SK-N-SH (cell line): Measurements from ENCODE around the gene PPP1R27. TPM values are rescaled to one million over a fixed set of nuclear protein-coding genes. Genes with fewer than 3 reads are reported as not detected.

Experiments used
- CTCF ChIA-PET: fragments of 300-600, 350-600 bp; formaldehyde crosslinking; extraction: SDS; loops from one replicate; lab custom pipeline; 2021; lab: Yijun Ruan, JAX
- POLR2A ChIA-PET: fragments of 350-600 bp; sonication (Branson Sonifier 250); formaldehyde crosslinking; extraction: SDS; loops from one replicate; lab custom pipeline; 2020; ENCODE audit warnings: antibody characterized with exemption, inconsistent platforms; lab: Yijun Ruan, JAX
- DNase-seq: peaks from one replicate; pipeline ENCODE4 v3.0.0; 2012
- H2AFZ ChIP-seq: fragments of 200-600 bp; sonication (generic); 2 replicates; pipeline ENCODE4 v1.8.1; 2016; ENCODE audit warnings: antibody characterized with exemption, mild to moderate bottlenecking, low read depth
- H3F3A ChIP-seq: fragments of 200-600 bp; sonication (generic); replicated peaks from 2 replicates; pipeline ENCODE3; 2016; ENCODE audit warnings: antibody characterized with exemption, mild to moderate bottlenecking; ENCODE audit not compliant: insufficient read depth
- H3K27ac ChIP-seq, 2 experiments: fragments of 200-500 bp in 1 of 2; fragments of 200-600 bp in 1 of 2; sonication (Bioruptor generic) in 1 of 2; sonication (generic), shearing (Covaris generic) in 1 of 2; 2 replicates each; pipeline versions ENCODE4 v1.5.1 to v1.6.1; 2014 to 2016; ENCODE audit warnings: low read depth in 2 of 2, inconsistent platforms in 1 of 2, low read length in 1 of 2, mild to moderate bottlenecking in 1 of 2, mixed read lengths in 1 of 2
- H3K27me3 ChIP-seq: fragments of 200-600 bp; sonication (generic), shearing (Covaris generic); 2 replicates; pipeline ENCODE4 v1.6.1; 2016; ENCODE audit warnings: mixed run types; ENCODE audit not compliant: insufficient read depth
- H3K36me3 ChIP-seq, 2 experiments: fragments of 200-500 bp in 1 of 2; fragments of 200-600 bp in 1 of 2; sonication (Bioruptor generic) in 1 of 2; sonication (generic) in 1 of 2; replicated peaks in 1 of 2; 2 replicates each; pipeline versions ENCODE3 to v1.5.1; 2014 to 2016; ENCODE audit warnings: low read length in 1 of 2, mild to moderate bottlenecking in 1 of 2; ENCODE audit not compliant: insufficient read depth in 2 of 2, control insufficient read depth in 1 of 2
- H3K4me1 ChIP-seq, 2 experiments: fragments of 200-500 bp in 1 of 2; fragments of 200-600 bp in 1 of 2; sonication (Bioruptor generic) in 1 of 2; sonication (generic), shearing (Covaris generic) in 1 of 2; 2 replicates each; pipeline versions ENCODE4 v1.5.1 to v1.6.1; 2014 to 2016; ENCODE audit warnings: low read depth in 1 of 2, low read length in 1 of 2, mixed run types in 1 of 2; ENCODE audit not compliant: insufficient read depth in 2 of 2, control insufficient read depth in 1 of 2
- H3K4me2 ChIP-seq: fragments of 200-600 bp; sonication (generic), shearing (Covaris generic); 2 replicates; pipeline ENCODE4 v1.6.1; 2017; ENCODE audit warnings: mixed run types
- H3K4me3 ChIP-seq, 2 experiments: fragments of 200-500 bp in 1 of 2; fragments of 200-600 bp in 1 of 2; sonication (Bioruptor generic) in 1 of 2; sonication (generic), shearing (Covaris generic) in 1 of 2; 2 replicates each; pipeline versions ENCODE4 v1.5.1 to v1.8.1; 2014 to 2016; ENCODE audit warnings: low read depth in 2 of 2, inconsistent platforms in 1 of 2, low read length in 1 of 2, mild to moderate bottlenecking in 1 of 2, mixed read lengths in 1 of 2, moderate library complexity in 1 of 2
- H3K79me2 ChIP-seq: fragments of 200-600 bp; sonication (generic); 2 replicates; pipeline ENCODE4 v1.8.1; 2017; ENCODE audit warnings: mild to moderate bottlenecking; ENCODE audit not compliant: insufficient read depth
- H3K9ac ChIP-seq: fragments of 200-600 bp; sonication (generic); 2 replicates; pipeline ENCODE4 v1.6.1; 2017; ENCODE audit warnings: mixed run types
- H3K9me2 ChIP-seq: fragments of 200-600 bp; sonication (generic); 2 replicates; pipeline ENCODE4 v1.6.1; 2017; ENCODE audit warnings: mixed run types
- H3K9me3 ChIP-seq: fragments of 200-600 bp; sonication (generic); 2 replicates; pipeline ENCODE4 v1.6.1; 2017; ENCODE audit warnings: mixed run types, mild to moderate bottlenecking, moderate library complexity
- H4K20me1 ChIP-seq: fragments of 200-600 bp; sonication (generic); 2 replicates; pipeline ENCODE4 v1.6.1; 2017; ENCODE audit warnings: mild to moderate bottlenecking, mixed run types; ENCODE audit not compliant: insufficient read depth
- EZH2phosphoT487 ChIP-seq: fragments of 200-600 bp; sonication (generic); IDR thresholded peaks from 2 replicates; pipeline ENCODE4 v1.6.1; 2017; ENCODE audit warnings: low read depth, mixed run types, mild to moderate bottlenecking, antibody characterized with exemption, moderate library complexity, borderline replicate concordance
- FOXJ3 ChIP-seq: sonication (generic); formaldehyde crosslinking; IDR thresholded peaks from 2 replicates; pipeline ENCODE4 v1.5.1; 2020; ENCODE audit warnings: mild to moderate bottlenecking, missing genetic modification reagents
- GABPA ChIP-seq: IDR thresholded peaks from 2 replicates; pipeline ENCODE4 v1.4.0; 2012; ENCODE audit warnings: low read depth, mild to moderate bottlenecking
- NRF1 ChIP-seq: IDR thresholded peaks from 2 replicates; pipeline ENCODE4 v1.6.1; 2012; ENCODE audit warnings: low read depth, mild to moderate bottlenecking, low read length
- REST ChIP-seq: IDR thresholded peaks from 2 replicates; pipeline ENCODE4 v1.6.1; 2012; ENCODE audit warnings: mild to moderate bottlenecking, low read depth, low read length, moderate library complexity
- USF1 ChIP-seq: IDR thresholded peaks from 2 replicates; pipeline ENCODE4 v1.4.0; 2012; ENCODE audit warnings: low read depth, borderline replicate concordance
- WGBS: methylation state at CpG from one replicate; pipeline ENCODE4 v1.1.6; 2017; ENCODE audit warnings: low lambda C conversion rate; 5-methylcytosine and 5-hydroxymethylcytosine counted together
- polyA plus RNA-seq, 3 experiments: library from polyadenylated mRNA; depleted of rRNA; stranded (reverse); fragments of >200 nt; gene quantifications; 2 replicates each; pipeline ENCODE4 v1.2.3, GENCODE V29; 2012

Gene PPP1R27
- polyA plus RNA-seq, 1 of the 3 experiments (the other 2 are of a cell fraction), result 0.07 TPM

- Histone ChIP-seq H3K36me3 (no peaks in the 10 kb centered on the region), H3F3A (no peaks in the 10 kb centered on the region), H3K4me2 (no peak overlapping the region), H2AFZ (no peak overlapping the region), H3K27ac (no peak overlapping the region), H3K4me3 (no peak overlapping the region), H4K20me1 (no peaks in the 10 kb centered on the region), H3K4me1 (peaks cover 0 to 14% of the 10 kb centered on the region in 2 experiments; a peak in 1 of 4 replicates), H3K9me3 (0 out of 2 replicates have a peak, but pooled peaks cover 3% of the 10 kb centered on the region), H3K9me2 (no peaks in the 10 kb centered on the region), H3K9ac (no peak overlapping the region), H3K27me3 (peaks cover 98% of the 10 kb centered on the region), H3K79me2 (no peaks in the 10 kb centered on the region)
- TF ChIP-seq USF1, result peak; percentile 61; the same call in 1 of the 2 replicates
- TF ChIP-seq EZH2phosphoT487, result peak; percentile 78; the same call in 1 of the 2 replicates
- no peak for TF ChIP-seq NRF1
- TF ChIP-seq REST, result no peak
- ChIA-PET POLR2A (interaction anchor here (0.6 kb wide), 3 partner anchors 25 to 65 kb away, joined by 3 read pairs; no protein-coding TSS in a partner anchor), CTCF (interaction anchor here (0.6 to 7.3 kb wide), 6 partner anchors 10 to 401 kb away, joined by 3 to 60 read pairs (median 4); no protein-coding TSS in a partner anchor)
- 3% methylated on average over 20 of the region's 65 CpGs for WGBS
- no peak for DNase-seq
Observed at GRCh38 chr17:81804559-81805399, 30.1 kb downstream of the PPP1R27 start.

- CTCF ChIA-PET, result no interaction called here
- 8% methylated on average over 35 of the region's 110 CpGs for WGBS
Observed at GRCh38 chr17:81803728-81804558, 30.9 kb downstream of the PPP1R27 start, which contains the start of gene GCGR. GCGR (plus strand) TSS chr17:81804150; CDS start chr17:81809019, 4,869 bp downstream.

More at GRCh38 chr17:81803728-81804558, 30.9 kb downstream of the PPP1R27 start, which contains the start of gene GCGR:
- Histone ChIP-seq H3K36me3 (no peaks in the 10 kb centered on the region), H3F3A (no peaks in the 10 kb centered on the region), H3K9me2 (no peaks in the 10 kb centered on the region), H3K27ac (no peak within 1 kb of the TSS), H2AFZ (no peak within 1 kb of the TSS), H3K9me3 (0 out of 2 replicates have a peak, but pooled peaks cover 3% of the 10 kb centered on the region), H3K79me2 (no peaks in the 10 kb centered on the region), H3K4me3 (no peak within 1 kb of the TSS; a peak in 1 of 4 replicates), H3K4me2 (peak within 1 kb of the TSS; percentile 33; the same call in 1 of the 2 replicates), H4K20me1 (no peaks in the 10 kb centered on the region), H3K27me3 (peaks cover 97% of the 10 kb centered on the region), H3K4me1 (peaks cover 0 to 8% of the 10 kb centered on the region in 2 experiments; a peak in 1 of 4 replicates), H3K9ac (no peak within 1 kb of the TSS)
- no peak for TF ChIP-seq FOXJ3 (CRISPR knock-in tag)
- peak; percentile 80; the same call in 1 of the 2 replicates for TF ChIP-seq EZH2phosphoT487
- no peak for TF ChIP-seq GABPA
- POLR2A ChIA-PET, result no interaction called here
- DNase-seq, result peak; percentile 77
